DLD1 (cell line): Measurements from ENCODE around the gene DNAH1.

Experiments used
- in situ Hi-C: cut with HindIII; loops from 2 replicates; pipeline ENCODE4 v1.10.0; 2017; ENCODE audit warnings: low sequenced_read_pairs

The DNAH1 gene

DNA sequence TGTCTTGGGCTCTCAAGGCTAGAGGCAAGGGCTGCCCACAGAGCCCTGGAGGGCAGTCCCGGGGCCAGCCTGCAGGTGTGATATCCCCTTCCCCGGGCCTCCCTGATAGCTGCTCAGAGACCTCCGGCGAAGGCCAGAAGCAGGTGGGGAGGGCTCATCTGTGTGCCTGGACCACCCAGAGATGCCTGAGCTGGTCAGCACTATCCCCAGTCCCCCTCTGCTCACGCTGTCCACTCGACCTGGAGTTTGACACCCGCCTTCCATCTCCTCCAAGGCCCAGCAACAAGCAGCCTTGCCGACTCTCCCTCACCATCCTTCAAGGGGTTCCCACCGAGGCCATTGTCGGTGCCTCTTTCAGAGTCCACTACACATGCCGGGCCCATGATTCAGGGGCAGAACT lies 39.4 kb downstream of the DNAH1 start:
- in situ Hi-C loops = no loop called here

DNA sequence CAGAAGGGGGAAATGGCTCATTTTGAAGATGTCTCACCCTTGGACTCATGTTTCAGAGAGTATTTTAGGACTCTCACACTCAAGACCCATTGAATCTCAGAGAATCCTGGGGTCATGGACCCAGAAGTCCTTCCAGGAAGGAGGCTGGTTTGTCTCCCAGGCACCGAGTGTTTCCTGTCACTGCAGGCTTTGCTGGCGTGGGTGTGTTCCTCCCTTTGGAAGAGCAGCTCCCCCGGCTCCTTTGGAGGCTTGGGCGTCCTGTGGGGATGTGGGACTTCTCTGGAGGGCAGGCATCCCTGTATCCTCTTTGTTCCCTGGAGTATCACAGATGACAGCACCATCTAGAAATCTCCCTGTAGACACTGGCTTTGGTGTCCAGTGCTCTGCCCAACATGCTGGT lies 40.0 kb downstream of the DNAH1 start:
- in situ Hi-C loops = no loop called here

DNA sequence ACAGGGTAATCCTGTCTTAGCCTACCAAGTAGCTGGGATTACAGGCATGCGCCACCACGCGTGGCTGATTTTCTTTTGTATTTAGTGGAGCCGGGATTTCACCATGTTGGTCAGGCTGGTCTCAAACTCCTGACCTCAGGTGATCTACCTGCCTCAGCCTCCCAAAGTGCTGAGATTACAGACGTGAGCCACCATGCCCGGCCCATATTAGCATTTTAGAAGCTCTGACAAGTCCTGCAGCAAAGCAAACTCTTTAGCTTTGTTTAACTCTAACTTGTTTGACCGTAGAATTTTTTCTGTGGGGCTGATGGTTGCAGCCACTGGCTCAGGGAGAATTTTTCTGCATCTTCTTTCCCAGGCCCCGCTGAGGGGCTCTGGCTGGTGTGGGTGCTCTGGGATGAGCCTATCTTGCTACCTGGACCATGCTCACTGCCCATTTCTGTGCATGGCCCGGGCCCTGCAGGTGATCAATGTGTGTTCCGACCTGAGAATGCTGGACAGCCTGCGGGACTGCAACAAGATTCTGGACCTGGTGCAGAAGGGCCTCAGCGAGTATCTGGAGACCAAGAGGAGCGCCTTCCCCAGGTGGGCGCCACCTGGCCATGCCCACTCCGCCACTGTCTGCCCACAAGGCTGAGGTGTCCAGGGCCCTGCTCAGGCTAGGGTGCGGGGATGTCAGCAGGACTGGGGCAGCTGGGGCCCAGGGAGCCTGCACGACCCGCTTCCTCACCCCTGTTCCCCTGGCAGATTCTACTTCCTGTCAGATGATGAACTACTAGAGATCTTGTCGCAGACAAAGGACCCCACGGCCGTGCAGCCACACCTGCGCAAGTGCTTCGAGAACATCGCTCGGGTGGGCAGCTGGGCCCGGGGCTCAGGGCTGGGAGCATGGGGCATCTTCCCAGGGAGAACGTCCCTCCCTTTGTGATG lies 41.3 kb downstream of the DNAH1 start:
- in situ Hi-C loops = no loop called here

DNA sequence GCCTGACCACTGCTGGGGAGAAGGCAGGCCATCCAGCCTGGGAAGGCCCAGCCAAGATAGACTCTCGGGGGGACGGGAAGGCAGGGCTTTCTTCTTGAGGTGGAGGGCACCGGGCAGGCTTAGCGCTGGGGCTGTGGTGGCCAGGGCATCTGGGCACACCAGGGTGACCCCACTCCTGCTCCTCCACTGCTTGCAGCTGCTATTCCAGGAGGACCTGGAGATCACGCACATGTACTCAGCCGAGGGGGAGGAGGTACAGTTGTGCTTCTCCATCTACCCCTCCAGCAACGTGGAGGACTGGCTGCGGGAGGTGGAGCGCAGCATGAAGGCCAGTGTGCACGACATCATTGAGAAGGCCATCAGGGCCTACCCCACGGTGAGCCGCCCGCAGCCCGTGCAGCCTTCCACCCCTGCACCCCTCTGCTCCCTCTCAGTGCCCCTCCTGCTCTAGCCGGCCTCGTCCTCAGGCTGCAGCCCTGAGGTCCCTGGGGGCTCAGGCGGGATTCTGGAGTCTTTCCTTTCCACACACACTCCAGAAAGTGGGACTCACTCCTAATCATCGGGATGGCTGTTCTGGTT lies 42.3 kb downstream of the DNAH1 start:
- in situ Hi-C loops = no loop called here

DNA sequence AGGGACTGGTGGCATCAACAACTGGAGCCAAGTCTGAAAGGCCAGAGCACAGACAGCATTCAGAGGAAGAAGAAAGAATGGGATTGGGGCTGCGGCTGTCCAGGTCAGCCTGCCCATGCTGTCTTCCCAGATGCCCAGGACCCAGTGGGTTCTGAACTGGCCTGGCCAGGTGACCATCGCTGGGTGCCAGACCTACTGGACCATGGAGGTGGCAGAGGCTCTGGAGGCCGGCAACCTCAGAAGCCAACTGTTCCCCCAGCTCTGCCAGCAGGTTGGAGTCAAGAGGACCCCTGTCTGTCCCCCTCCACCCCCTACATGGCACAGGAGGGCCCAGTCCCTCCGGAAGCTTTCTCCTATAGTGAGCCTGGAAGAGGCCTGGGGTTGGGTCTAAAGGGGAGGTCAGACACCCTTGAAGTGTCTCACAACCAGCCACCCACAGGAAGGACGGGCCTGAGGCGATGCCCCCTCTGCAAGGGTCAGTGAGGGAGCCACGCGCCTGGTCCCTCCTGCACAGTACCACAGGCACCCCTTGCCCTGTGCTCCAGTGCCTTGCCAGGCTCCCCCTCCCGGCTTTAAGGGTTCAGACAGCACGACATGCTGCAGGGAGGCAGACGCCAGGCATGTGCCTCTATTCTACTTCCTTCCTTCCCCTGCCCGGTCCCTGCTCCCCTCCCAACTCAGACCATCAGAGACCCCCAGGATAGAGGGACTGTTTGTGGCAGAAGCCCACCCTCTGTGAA lies 43.2 kb downstream of the DNAH1 start:
- in situ Hi-C loops = no loop called here

DNA sequence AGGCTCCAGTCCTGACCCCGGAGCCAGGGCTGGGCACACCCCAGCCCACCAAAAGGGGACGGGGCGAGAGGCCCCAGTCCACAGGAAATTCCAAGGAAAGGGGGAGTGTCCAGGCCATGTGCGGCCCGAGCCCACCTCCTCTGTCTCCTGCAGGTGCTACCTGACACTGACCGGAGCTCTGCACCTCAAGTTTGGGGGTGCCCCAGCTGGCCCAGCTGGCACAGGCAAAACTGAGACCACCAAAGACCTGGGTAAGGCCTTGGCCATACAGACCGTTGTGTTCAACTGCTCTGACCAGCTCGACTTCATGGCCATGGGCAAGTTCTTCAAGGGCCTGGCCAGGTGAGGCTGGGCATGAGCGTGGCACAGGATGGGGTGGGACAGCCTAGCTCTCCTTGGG lies 44.9 kb downstream of the DNAH1 start:
- in situ Hi-C loops = no loop called here

DNA sequence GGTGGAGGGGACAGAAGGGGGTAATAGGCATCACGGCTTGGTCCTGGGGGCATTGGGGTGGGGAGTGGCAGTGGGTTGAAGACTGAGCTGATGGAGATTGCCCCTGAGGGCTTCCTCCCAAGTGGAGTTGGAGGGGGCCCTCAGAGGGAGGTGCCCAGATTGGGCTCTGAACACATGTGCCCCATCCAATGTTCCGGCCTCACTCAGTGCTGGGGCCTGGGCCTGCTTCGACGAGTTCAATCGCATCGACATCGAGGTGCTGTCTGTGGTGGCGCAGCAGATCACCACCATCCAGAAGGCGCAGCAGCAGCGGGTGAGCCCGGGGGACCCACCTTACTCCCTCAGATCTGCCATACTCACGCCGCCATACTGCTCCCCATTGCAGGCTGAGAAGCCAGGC lies 45.3 kb downstream of the DNAH1 start:
- in situ Hi-C loops = no loop called here

DNA sequence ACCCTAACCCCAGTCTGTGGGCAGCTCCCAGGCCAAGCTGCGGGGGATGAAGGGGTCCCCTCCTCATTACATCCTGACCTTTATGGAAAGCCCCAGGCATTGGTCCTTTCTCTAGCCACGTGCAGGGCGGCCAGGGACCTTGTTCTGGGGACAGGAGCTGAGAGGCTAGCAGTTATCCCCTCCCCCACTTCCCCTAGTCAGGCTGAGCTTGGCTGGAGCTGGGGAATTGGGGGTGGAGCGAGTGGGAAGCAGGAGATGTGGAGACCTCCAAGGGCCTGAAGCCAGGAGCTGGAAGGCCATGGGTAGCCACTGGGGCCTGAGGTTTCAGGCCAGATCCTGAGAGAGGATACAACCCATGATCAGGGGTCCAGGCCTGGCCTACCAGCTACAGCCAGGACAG lies 45.8 kb downstream of the DNAH1 start:
- in situ Hi-C loops = no loop called here

DNA sequence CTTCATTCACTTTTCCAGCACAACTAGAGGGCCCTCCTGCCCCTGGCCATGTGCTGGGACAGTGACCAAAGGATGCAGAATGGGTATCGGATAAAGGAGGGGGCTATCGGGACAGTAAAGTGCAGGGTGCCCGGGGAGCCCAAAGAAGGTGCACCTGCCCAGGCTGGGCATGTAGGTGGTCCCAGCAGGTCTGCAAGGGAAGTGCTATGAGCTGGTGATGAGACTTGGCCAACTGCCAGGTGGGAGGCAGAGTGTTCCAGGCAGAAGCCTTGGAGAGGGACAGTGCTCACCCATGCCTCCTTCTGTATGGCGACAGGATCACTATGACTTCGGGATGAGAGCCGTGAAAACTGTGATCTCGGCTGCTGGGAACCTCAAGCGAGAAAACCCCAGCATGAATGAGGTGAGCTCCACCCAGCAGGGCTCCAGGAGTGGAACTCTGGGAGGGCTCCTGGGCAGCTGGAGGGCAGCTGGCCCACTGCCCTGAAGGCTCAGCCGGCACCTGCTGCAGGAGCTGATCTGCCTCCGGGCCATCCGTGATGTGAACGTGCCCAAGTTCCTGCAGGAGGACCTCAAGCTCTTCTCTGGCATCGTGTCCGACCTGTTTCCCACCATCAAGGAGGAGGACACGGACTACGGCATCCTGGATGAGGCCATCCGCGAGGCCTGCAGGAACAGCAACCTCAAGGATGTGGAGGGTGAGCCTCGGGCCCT lies 48.4 kb downstream of the DNAH1 start:
- in situ Hi-C loops = no loop called here

DNA sequence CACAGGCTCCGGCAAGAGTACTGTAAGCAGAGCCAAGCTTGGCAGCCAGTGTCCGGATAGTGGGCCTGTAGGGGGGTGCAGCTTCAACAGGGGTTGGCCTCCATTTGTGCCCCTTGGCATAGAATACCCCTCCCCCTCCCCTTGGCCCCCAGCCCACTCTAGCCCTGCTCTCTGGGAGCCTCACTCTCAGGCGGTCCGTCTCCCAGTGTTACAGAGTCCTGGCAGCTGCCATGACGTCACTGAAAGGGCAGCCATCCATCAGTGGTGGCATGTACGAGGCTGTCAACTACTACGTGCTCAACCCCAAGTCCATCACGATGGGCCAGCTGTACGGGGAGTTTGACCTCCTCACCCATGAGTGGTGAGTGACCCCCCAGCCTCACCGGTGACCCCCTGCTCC lies 50.4 kb downstream of the DNAH1 start:
- in situ Hi-C loops = no loop called here

DNA sequence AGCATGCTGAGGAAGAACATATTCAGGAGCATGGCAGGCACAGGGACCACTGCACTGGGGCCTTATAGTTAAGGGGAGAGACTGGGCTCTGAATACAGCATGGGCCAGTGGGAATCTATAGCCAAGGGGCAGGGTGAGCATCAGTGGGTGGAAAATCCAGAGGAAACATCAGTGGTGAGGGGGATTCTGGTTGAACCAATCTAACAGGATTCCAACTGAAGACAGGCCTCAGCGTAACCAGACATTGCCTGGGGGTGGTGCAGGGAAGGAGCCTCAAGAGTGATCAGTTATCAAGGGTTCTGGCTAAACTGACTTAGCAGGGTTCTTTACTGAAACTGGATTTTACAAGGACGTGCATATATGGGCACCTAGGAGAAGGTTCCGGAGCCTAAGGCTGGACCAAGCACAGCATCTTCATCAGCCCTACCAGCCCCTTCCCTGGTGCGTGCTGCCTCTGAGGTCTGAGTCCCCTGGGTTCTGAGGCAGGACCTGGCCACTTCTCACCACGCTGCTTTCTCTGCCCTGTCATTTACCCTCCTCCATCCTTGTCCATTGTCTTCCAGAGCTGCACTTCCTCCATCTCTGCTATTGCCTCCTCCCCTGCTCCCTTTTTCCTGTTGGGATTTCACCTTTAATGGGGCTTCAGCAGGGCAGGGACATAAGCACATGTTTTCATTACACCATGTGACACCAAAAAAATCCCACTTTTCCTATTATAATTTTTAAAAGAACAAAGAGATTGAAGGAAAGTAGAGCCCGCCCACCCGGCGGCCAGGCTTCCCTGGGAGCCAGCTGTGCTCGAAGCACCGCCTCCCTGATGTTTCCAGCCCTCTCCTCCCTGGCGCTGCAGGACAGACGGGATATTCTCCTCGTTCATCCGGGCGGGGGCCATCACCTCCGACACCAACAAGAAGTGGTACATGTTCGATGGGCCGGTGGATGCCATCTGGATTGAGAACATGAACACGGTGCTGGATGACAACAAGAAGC lies 52.1 kb downstream of the DNAH1 start:
- in situ Hi-C loops = no loop called here

DNA sequence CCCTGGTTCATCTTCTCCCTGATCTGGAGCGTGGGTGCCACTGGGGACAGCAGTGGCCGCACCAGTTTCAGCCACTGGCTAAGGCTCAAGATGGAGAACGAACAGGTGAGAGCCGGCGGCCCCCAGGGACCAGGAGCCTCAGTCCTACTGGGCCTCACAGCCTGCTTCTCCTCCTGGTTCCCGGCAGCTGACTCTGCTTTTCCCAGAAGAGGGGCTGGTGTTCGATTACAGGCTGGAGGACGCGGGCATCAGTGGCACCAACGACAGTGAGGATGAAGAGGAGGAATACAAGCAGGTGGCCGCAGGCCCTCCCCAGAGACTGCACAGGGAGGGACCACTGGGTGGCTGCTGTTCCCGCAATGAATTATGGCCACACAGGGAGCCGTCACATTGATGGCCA lies 54.4 kb downstream of the DNAH1 start:
- in situ Hi-C loops = no loop called here

DNA sequence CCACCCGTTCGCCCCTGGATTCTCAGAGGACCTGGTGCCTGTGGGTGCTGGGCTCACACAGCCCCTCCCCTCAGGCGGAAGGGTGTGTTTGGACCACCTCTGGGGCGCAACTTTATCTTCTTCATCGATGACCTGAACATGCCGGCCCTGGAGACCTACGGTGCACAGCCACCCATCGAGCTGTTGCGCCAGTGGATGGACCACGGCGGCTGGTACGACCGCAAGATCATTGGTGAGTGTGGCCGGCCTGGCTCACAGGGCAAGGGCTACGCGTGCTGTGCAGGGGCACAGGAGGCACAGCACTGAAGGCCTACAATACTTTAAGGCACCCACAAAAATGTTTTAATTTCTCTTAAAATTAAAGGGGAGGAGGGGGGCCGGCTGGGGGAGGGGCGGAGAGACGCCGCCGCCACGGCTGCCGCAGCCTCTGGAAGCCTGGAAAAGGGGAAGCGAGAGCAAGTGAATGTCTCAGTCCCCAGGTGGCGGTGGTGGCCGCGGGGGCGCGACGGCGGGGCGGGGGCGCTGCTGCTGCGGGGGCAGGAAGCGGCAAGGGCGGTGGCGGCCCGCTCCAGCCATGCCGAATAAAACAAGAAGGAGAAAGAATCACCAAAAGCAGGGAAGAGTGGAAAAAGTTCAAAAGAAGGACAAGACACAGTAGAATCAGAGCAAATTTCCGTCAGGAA lies 56.8 kb downstream of the DNAH1 start:
- in situ Hi-C loops = no loop called here

DNA sequence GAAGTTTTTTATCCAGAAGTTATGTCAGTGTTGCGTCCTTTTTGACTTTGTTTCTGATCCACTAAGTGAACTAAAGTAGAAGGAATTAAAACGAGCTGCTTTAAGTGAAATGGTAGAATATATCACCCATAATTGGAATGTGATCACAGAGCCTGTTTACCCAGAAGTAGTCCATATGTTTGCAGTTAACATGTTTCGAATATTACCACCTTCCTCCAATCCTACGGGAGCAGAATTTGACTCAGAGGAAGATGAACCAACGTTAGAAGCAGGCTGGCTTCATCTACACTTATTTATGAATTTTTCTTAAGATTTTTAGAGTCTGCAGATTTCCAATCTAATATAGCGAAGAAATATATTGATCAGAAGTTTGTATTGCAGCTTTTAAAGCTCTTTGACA lies 57.6 kb downstream of the DNAH1 start:
- in situ Hi-C loops = no loop called here

DNA sequence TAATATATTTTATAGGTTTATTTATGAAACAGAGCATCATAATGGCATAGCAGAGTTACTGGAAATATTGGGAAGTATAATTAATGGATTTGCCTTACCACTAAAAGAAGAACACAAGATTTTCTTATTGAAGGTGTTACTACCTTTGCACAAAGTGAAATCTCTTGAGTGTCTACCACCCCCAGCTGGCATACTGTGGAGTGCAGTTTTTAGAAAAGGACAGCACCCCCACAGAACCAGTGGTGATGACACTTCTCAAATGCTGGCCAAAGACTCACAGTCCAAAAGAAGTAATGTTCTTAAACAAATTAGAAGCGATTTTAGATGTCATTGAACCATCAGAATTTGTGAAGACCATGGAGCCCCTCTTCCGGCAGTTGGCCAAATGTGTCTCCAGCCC lies 58.1 kb downstream of the DNAH1 start:
- in situ Hi-C loops = no loop called here

DNA sequence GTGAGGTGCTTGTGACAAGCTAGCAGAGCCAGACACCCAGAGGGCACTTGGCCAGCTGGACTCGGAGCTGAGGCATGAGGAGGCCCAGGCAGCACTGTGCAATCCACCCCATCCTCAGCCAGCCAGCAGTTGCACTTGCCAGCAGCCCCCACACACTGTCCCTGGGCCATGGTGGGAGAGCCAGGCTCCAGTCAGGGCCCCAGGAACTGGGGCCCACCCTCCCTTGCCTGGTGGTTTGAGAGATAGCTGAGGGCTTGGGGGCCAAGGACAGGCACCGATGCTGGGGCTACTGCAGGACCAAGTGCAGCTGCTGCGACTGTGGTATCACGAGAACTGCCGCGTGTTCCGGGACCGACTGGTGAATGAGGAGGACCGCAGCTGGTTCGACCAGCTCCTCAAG lies 63.5 kb downstream of the DNAH1 start:
- in situ Hi-C loops = no loop called here

DNA sequence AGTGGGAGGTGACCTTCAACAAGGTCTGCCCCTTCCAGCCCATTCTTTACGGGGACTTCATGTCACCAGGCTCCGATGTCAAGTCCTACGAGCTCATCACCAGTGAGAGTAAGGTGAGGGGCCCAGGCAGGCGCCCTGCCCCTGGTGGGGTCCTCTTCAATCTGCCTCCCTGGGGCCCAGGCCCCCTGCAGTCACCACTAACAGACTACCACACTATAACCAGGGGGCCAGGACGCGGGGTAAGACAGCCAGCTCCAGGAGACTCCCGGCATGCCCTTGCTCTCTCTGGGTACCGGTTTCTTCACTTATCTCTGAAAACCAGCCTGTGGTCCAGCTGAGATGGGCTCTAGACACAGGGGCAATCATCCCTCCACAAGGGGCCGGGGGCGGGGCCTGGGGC lies 63.9 kb downstream of the DNAH1 start:
- in situ Hi-C loops = no loop called here

DNA sequence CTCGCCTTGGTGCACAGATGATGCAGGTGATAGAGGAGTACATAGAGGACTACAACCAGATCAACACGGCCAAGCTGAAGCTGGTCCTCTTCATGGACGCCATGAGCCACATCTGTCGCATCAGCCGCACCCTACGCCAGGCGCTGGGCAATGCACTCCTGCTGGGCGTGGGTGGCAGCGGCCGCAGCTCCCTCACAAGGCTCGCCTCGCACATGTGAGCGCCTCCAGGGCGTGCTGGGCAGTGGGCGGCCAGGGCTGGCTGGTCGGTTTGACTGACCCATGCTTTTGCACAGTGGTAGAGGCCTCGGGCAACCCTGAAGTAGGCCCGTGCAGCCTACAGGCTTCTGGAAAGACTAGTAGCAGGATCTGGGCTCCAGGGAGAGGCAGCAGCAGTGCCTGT lies 65.5 kb downstream of the DNAH1 start:
- in situ Hi-C loops = no loop called here

DNA sequence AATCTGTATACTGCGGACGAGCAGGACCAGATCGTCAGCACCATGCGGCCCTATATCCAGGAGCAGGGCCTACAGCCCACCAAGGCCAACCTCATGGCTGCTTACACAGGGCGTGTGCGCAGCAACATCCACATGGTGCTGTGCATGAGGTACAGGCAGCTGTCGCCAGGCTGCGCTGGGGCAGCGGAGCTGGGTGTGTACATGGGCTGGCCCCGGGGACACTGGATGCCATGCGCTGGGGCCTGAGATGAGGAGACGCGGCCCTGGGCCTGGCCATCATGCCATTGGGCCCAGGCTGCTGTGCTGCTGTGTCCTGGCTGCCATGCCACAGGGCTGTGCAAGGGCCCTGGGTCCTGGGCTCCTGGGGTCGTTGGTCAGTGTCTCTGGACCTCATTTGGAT lies 67.3 kb downstream of the DNAH1 start:
- in situ Hi-C loops = no loop called here
